Measurements from ENCODE around the gene HAL.

The HAL gene

DNA sequence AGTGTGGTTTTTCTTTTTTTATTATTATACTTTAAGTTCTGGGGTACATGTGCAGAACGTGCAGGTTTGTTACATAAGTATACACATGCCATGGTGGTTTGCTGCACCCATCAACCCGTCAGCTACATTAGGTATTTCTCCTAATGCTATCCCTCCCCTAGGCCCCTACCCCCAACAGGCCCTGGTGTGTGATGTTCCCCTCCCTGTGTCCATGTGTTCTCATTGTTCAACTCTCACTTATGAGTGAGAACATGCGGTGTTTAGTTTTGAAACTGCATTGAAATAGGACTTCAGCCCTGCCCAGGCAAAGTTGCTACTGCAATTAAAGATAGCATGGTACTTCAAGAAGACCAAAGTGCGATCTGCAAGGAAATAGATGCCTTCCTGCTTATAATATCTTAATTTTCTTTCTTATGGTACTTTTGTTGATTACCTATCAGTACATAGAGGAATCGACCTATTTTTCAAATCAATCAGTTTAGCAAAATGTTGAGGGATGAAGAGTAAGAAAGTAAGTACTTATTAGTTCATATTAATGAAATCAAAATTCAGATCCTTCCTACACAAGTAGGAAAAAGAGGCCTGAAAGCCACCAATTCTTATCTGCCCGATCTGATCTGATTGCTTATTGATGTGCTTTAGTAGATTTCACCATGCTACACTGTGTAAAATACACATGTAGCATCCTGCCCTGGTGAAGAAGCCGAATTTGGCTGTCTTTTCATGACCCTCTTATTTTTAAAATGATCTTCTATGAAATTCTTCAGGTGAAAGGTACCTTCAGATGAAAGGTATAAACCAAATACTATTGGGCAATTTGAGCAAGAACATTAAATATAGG, 37.6 kb upstream of the HAL start:
- H3K4me3 ChIP-seq (ENCODE audit: low read length) = peak overlapping the region; percentile 97
- no peaks in the 10 kb centered on the region for H3K36me3 ChIP-seq (ENCODE audit: control insufficient read depth, low read depth, low read length)
- no peak overlapping the region for H3K27ac ChIP-seq (ENCODE audit: low read length)
- H3K27me3 ChIP-seq (ENCODE audit: control insufficient read depth, insufficient read depth, low read length) = no peaks in the 10 kb centered on the region
- peaks cover 9% of the 10 kb centered on the region for H3K4me1 ChIP-seq (ENCODE audit: control insufficient read depth, low read depth, low read length)
- H3K9me3 ChIP-seq (ENCODE audit: control insufficient read depth, low read depth, low read length) = no peaks in the 10 kb centered on the region
- peak overlapping the region; percentile 72 for H3K9ac ChIP-seq (ENCODE audit: low read length)

DNA sequence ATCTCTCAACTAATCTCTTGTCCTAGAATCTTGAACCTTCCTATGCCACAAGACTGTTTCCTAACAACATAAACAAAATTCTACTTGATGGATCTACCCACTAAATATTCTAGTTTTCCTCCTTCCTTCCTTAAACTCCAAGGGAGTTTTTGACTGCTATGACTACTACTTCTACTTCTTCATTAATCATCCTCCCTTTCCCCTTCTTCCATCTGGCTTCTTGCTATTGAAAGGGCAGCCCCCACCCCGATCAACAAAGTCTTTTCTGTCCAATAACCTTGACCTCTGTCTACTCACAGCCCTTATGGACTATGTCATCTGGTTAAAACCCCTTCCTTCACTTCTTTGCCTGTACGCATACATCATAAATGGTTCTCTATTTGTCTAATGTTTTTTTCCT, 33.7 kb upstream of the HAL start:
- no peaks in the 10 kb centered on the region for H3K9me3 ChIP-seq (ENCODE audit: control insufficient read depth, low read depth, low read length)
- no peaks in the 10 kb centered on the region for H3K27me3 ChIP-seq (ENCODE audit: control insufficient read depth, insufficient read depth, low read length)
- H3K4me1 ChIP-seq (ENCODE audit: control insufficient read depth, low read depth, low read length) = peaks cover 9% of the 10 kb centered on the region
- peaks cover 32% of the 10 kb centered on the region for H3K36me3 ChIP-seq (ENCODE audit: control insufficient read depth, low read depth, low read length)
- no peak overlapping the region for H3K27ac ChIP-seq (ENCODE audit: low read length)
- no peak overlapping the region for H3K9ac ChIP-seq (ENCODE audit: low read length)
- no peak overlapping the region for H3K4me3 ChIP-seq (ENCODE audit: low read length)

DNA sequence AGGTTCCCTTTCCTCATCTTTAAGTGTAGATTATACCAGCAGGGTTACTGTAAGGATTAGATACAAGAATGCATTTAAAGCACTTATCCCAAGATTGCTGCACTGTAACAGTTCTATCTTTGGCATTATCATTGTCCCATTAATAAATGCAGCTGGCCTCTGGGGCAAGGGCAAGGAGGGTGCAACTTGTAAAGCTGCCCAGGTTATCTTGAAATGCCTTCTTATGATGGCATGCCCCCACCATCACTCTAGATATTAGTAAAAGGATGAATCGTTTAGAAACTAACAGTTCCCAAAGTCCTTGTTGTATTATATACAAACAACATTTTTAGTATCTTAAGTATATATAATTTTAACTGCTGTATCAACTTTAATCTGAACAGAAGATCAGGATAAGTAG, 32.4 kb upstream of the HAL start:
- Histone ChIP-seq H3K9ac (ENCODE audit: low read length) (no peak overlapping the region), H3K27me3 (ENCODE audit: control insufficient read depth, insufficient read depth, low read length) (no peaks in the 10 kb centered on the region), H3K9me3 (ENCODE audit: control insufficient read depth, low read depth, low read length) (no peaks in the 10 kb centered on the region), H3K4me3 (ENCODE audit: low read length) (no peak overlapping the region), H3K4me1 (ENCODE audit: control insufficient read depth, low read depth, low read length) (no peaks in the 10 kb centered on the region), H3K36me3 (ENCODE audit: control insufficient read depth, low read depth, low read length) (peaks cover 35% of the 10 kb centered on the region), H3K27ac (ENCODE audit: low read length) (no peak overlapping the region)

DNA sequence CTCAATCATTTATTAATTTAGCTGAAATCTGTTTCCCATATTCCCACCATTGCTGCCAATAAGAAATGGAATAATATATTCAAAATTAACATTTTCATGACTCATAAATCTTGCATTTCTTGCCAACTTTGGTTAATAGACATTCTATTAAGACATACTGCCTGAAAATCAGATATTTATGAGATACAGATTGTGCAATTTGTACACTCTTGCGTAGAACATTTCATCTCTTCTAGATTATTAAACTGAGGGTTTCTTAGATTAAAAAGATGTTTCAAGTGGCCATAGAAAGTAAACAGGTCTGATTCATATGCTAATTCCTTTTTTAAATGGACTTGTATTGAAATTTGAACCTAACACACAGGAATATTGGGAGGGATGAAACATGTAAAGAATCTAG, 30.2 kb upstream of the HAL start:
- Histone ChIP-seq H3K4me1 (ENCODE audit: control insufficient read depth, low read depth, low read length) (no peaks in the 10 kb centered on the region), H3K4me3 (ENCODE audit: low read length) (no peak overlapping the region), H3K9me3 (ENCODE audit: control insufficient read depth, low read depth, low read length) (no peaks in the 10 kb centered on the region), H3K27me3 (ENCODE audit: control insufficient read depth, insufficient read depth, low read length) (no peaks in the 10 kb centered on the region), H3K36me3 (ENCODE audit: control insufficient read depth, low read depth, low read length) (peaks cover 55% of the 10 kb centered on the region), H3K27ac (ENCODE audit: low read length) (no peak overlapping the region), H3K9ac (ENCODE audit: low read length) (no peak overlapping the region)

DNA sequence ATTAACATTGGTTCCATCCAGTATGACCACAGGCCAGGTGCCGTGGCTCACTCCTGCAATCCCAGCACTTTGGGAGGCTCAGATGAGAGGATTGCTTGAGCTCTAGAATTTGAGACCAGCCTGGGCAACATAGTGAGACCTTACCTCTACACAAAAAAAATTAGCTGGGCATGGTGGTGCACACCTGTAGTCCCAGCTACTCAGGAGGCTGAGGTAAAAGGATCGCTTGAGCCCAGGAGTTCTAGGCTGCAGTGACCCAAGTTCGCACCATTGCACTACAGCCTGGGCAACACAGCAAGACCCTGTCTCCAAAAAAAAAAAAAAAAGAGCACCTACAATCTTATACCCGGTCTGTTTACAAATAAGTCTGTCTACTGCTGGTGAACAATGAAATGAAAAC, 29.4 kb upstream of the HAL start:
- H3K36me3 ChIP-seq (ENCODE audit: control insufficient read depth, low read depth, low read length) = peaks cover 63% of the 10 kb centered on the region
- no peaks in the 10 kb centered on the region for H3K9me3 ChIP-seq (ENCODE audit: control insufficient read depth, low read depth, low read length)
- no peak overlapping the region for H3K9ac ChIP-seq (ENCODE audit: low read length)
- no peak overlapping the region for H3K27ac ChIP-seq (ENCODE audit: low read length)
- no peaks in the 10 kb centered on the region for H3K4me1 ChIP-seq (ENCODE audit: control insufficient read depth, low read depth, low read length)
- H3K27me3 ChIP-seq (ENCODE audit: control insufficient read depth, insufficient read depth, low read length) = no peaks in the 10 kb centered on the region
- H3K4me3 ChIP-seq (ENCODE audit: low read length) = no peak overlapping the region

DNA sequence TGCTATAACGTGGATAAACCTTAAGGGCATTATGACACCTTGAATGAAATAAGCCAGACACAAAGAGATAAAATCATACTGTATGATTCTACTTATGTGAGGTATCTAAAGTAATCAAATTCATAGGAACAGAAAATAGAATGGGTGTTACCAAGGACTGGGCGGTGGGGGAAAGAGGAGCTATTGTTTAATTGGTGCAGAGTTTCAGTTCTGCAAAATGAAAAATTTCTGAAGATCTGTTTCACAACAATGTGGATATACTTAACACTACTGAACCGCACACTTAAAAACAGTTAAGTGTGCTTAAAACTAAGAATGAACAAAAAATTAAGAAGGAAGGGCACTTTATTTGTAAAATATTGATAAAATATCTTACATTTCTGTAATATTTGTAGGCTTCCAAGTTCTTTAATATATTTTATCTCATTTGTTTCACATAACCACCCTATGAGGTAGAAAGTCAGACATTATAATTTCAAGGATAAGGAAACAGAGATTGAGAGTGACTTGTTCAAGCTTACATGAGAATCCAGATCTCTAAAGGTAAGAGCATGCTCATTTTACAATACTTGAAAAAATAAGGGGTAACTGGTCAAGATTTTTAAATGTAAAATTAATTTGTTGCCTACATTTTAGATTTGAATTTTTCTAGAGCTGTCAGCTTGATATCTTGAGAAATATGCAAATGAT, 24.3 kb upstream of the HAL start:
- no peaks in the 10 kb centered on the region for H3K27me3 ChIP-seq (ENCODE audit: control insufficient read depth, insufficient read depth, low read length)
- no peak overlapping the region for H3K9ac ChIP-seq (ENCODE audit: low read length)
- peaks cover 74% of the 10 kb centered on the region for H3K36me3 ChIP-seq (ENCODE audit: control insufficient read depth, low read depth, low read length)
- no peaks in the 10 kb centered on the region for H3K4me1 ChIP-seq (ENCODE audit: control insufficient read depth, low read depth, low read length)
- H3K27ac ChIP-seq (ENCODE audit: low read length) = no peak overlapping the region
- no peak overlapping the region for H3K4me3 ChIP-seq (ENCODE audit: low read length)
- no peaks in the 10 kb centered on the region for H3K9me3 ChIP-seq (ENCODE audit: control insufficient read depth, low read depth, low read length)

DNA sequence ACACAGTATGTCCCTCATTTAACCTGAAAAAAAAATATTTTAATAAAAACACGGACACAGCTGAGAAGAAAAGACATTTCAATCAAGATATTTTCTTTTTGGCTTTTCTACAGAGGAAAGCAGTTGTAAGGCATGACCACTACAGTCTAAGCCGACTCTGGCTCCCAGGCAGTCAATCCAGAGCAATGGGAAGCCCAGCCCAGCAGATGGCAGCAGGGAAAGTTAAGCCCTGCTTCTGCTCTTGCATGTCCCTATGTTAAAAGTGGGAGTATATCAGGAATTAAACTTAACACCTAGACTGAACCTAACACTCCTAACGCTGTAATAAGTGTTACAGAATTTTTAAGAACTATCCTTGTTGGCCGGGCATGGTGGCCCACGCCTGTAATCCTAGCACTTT, 19.5 kb upstream of the HAL start:
- Histone ChIP-seq H3K36me3 (ENCODE audit: control insufficient read depth, low read depth, low read length) (peaks cover 84% of the 10 kb centered on the region), H3K4me3 (ENCODE audit: low read length) (no peak overlapping the region), H3K9me3 (ENCODE audit: control insufficient read depth, low read depth, low read length) (no peaks in the 10 kb centered on the region), H3K9ac (ENCODE audit: low read length) (no peak overlapping the region), H3K27me3 (ENCODE audit: control insufficient read depth, insufficient read depth, low read length) (no peaks in the 10 kb centered on the region), H3K4me1 (ENCODE audit: control insufficient read depth, low read depth, low read length) (no peaks in the 10 kb centered on the region), H3K27ac (ENCODE audit: low read length) (no peak overlapping the region)

DNA sequence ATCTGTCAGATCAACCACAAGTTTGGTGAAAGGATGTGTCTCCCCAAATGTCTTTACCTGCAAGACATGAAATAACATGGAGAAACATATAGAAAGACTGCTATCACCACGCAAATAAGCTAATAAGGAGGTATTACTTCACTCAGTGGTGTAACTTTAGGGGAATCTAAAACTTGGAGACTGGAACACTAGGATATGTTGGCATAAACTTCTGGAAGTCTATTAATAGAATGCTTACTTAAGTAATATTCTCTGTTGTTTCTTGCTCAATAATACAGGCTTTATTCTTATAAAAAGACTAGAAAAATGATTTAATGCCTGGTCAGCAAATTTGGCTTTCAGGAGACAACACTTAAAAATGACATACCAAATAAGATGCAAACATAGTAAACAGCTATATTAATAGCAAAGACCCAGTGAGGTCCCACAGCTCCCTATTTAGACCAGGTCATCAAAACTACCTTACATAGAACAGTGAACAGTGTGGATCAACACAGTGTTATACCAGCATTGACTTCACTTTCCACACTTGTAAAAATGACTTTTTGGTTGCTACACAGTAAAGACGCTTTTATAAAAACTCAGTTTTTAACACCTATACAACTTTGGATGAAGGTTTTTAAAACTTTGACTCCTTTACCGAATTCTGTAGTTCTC, 18.9 kb upstream of the HAL start:
- H3K27ac ChIP-seq (ENCODE audit: low read length) = no peak overlapping the region
- H3K4me1 ChIP-seq (ENCODE audit: control insufficient read depth, low read depth, low read length) = no peaks in the 10 kb centered on the region
- H3K9ac ChIP-seq (ENCODE audit: low read length) = no peak overlapping the region
- H3K36me3 ChIP-seq (ENCODE audit: control insufficient read depth, low read depth, low read length) = peaks cover 84% of the 10 kb centered on the region
- no peaks in the 10 kb centered on the region for H3K27me3 ChIP-seq (ENCODE audit: control insufficient read depth, insufficient read depth, low read length)
- no peak overlapping the region for H3K4me3 ChIP-seq (ENCODE audit: low read length)
- H3K9me3 ChIP-seq (ENCODE audit: control insufficient read depth, low read depth, low read length) = no peaks in the 10 kb centered on the region

DNA sequence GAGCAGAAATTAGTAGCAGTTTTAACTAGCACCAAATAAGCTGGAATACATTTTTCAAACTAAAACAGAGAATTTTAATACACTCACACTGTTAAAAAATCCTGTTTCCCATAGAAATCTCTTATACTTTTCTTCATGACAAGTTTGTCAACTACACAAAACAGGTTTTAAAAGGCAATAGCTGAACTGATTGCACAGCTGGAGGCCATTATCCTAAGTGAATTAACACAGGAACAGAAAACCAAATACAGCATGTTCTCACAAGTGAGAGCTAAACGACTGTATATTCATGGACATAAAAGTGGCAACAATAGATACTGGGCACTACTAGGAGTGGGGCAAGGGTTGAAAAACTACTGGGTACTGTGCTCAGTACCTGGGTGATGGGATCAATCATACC, 11.6 kb upstream of the HAL start:
- Histone ChIP-seq H3K27me3 (ENCODE audit: control insufficient read depth, insufficient read depth, low read length) (no peaks in the 10 kb centered on the region), H3K36me3 (ENCODE audit: control insufficient read depth, low read depth, low read length) (peaks cover 78% of the 10 kb centered on the region)

DNA sequence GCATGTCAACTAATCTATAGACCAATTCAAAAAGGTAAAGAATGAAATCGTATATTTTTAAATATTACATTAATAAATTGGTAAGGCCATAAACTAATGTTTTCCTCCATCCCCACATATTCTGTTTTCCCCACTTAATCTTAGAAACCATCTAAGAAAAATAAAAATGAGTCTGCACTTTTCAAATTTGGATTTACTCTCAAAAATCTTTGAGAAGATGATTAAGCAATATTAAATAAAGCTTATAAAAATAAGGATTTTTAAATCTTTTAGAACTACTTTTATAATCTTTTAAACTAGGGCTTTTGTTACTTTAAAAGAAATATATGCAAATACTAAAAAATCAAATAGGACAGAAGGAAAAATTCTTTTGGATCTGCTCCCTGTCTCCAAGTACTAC, 10.6 kb upstream of the HAL start:
- Histone ChIP-seq H3K9ac (ENCODE audit: low read length) (no peak overlapping the region), H3K36me3 (ENCODE audit: control insufficient read depth, low read depth, low read length) (peaks cover 73% of the 10 kb centered on the region), H3K27me3 (ENCODE audit: control insufficient read depth, insufficient read depth, low read length) (no peaks in the 10 kb centered on the region), H3K4me3 (ENCODE audit: low read length) (no peak overlapping the region), H3K4me1 (ENCODE audit: control insufficient read depth, low read depth, low read length) (no peaks in the 10 kb centered on the region), H3K27ac (ENCODE audit: low read length) (no peak overlapping the region), H3K9me3 (ENCODE audit: control insufficient read depth, low read depth, low read length) (no peaks in the 10 kb centered on the region)

More for the DNA sequence above, 11.6 kb upstream of the HAL start:
- Histone ChIP-seq H3K9me3 (ENCODE audit: control insufficient read depth, low read depth, low read length) (no peaks in the 10 kb centered on the region), H3K4me3 (ENCODE audit: low read length) (no peak overlapping the region), H3K9ac (ENCODE audit: low read length) (no peak overlapping the region), H3K4me1 (ENCODE audit: control insufficient read depth, low read depth, low read length) (no peaks in the 10 kb centered on the region), H3K27ac (ENCODE audit: low read length) (no peak overlapping the region)

DNA sequence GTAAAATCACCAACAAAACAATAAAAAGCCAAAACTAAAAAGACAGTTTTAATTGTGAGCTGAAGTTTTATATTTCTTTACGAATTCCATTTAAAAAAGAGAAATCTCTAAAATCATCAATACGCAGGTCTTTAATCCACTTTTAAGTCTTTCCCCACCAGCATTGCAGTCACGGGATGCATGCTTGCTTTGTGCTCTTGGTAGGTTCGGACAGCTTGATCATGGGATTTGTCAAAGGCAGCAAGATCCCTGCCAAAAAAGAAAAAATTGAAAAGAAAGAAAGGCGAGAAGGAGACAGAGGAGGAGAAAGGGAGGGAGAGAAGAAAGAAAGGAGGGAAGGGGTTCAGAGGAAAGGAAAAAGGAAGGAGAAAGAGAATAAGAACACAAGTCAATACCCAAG, 4.7 kb upstream of the HAL start:
- Histone ChIP-seq H3K27ac (ENCODE audit: low read length) (no peak overlapping the region), H3K9me3 (ENCODE audit: control insufficient read depth, low read depth, low read length) (no peaks in the 10 kb centered on the region), H3K27me3 (ENCODE audit: control insufficient read depth, insufficient read depth, low read length) (no peaks in the 10 kb centered on the region), H3K4me3 (ENCODE audit: low read length) (no peak overlapping the region), H3K36me3 (ENCODE audit: control insufficient read depth, low read depth, low read length) (peaks cover 34% of the 10 kb centered on the region), H3K4me1 (ENCODE audit: control insufficient read depth, low read depth, low read length) (no peaks in the 10 kb centered on the region), H3K9ac (ENCODE audit: low read length) (no peak overlapping the region)

All from iPS-18a (cell line).